Breast epithelium (tissue), 4 donors: ENCODE data around the gene CLASP2. TPM values are rescaled to one million over a fixed set of nuclear protein-coding genes. Genes with fewer than 3 reads are reported as not detected.

Experiments
- DNase-seq, 2 donors: peaks; one replicate each; pipeline ENCODE4 v3.0.0-alpha.2; 2019; ENCODE audit warnings: low spot score in 2 of 2
- H3K27ac ChIP-seq, 2 donors: fragments of 200-600 bp; sonication (generic) in 1 of 2; one replicate each; pipeline ENCODE4 v1.5.1; 2016 to 2019; ENCODE audit warnings: mild to moderate bottlenecking in 1 of 2
- H3K27me3 ChIP-seq, 2 donors: fragments of 200-600 bp; sonication (generic) in 1 of 2; one replicate each; pipeline versions ENCODE4 v1.5.1 to v1.6.0; 2017 to 2019; ENCODE audit warnings: control low read depth in 1 of 2, mild to moderate bottlenecking in 1 of 2
- H3K36me3 ChIP-seq: fragments of 200-600 bp; one replicate; pipeline ENCODE4 v1.5.1; 2019
- H3K4me1 ChIP-seq, 2 donors: fragments of 200-600 bp; sonication (generic); one replicate each; pipeline ENCODE4 v1.5.1; 2016 to 2019; ENCODE audit warnings: control low read depth in 1 of 2
- H3K4me3 ChIP-seq, 3 donors: fragments of 200-600 bp; sonication (generic); 1 replicate in 2 of 3; 2 replicates in 1 of 3; pipeline ENCODE4 v1.5.1; 2016 to 2019; ENCODE audit warnings: mild to moderate bottlenecking in 3 of 3, moderate library complexity in 2 of 3
- H3K9me3 ChIP-seq, 2 donors: fragments of 200-600 bp; sonication (generic) in 1 of 2; one replicate each; pipeline ENCODE4 v1.5.1; 2016 to 2019; ENCODE audit warnings: control low read depth in 1 of 2
- CTCF ChIP-seq, 3 donors: fragments of 450-650 bp; IDR thresholded peaks; one replicate each; pipeline ENCODE4 v1.5.1; 2016 to 2017; ENCODE audit warnings: antibody characterized with exemption in 3 of 3, mild to moderate bottlenecking in 3 of 3, moderate library complexity in 3 of 3
- POLR2A ChIP-seq: fragments of 450-650 bp; IDR thresholded peaks from one replicate; pipeline ENCODE4 v1.6.1; 2016; ENCODE audit warnings: antibody characterized with exemption, mild to moderate bottlenecking, moderate library complexity
- POLR2AphosphoS5 ChIP-seq, 3 donors: sonication (generic); formaldehyde crosslinking; IDR thresholded peaks; one replicate each; pipeline ENCODE4 v1.6.1; 2017; ENCODE audit warnings: antibody characterized with exemption in 3 of 3
- intact Hi-C: fragments of 100-400 bp; cut with DNase I; formaldehyde crosslinking; loops from one replicate; pipeline ENCODE4 v1.15.1; 2023; ENCODE audit warnings: low total_unique reads
- total RNA-seq, 3 donors: library from RNA; depleted of rRNA; stranded (reverse); fragments of >200 nt; gene quantifications; one replicate each; pipeline ENCODE4 v1.1.0, GENCODE V29; 2016

The CLASP2 gene
- total RNA-seq, 3 donors from 2014 or later, result 57.1 to 108 (median 86.9) TPM

GRCh38 chr3:33694944-33695343 is 23.1 kb downstream of the CLASP2 start:
- TF ChIP-seq POLR2A, result no peak
- TF ChIP-seq POLR2AphosphoS5 (IDR thresholded peaks at IDR 0.05), result no peak
- no peak for TF ChIP-seq CTCF (IDR thresholded peaks at IDR 0.05)
- H3K36me3 ChIP-seq, result no peaks in the 10 kb centered on the region
- H3K27me3 ChIP-seq, result no peaks in the 10 kb centered on the region
- H3K9me3 ChIP-seq, result no peaks in the 10 kb centered on the region
- no peak for DNase-seq
- H3K4me1 ChIP-seq, result no peaks in the 10 kb centered on the region
- H3K27ac ChIP-seq, result no peak overlapping the region
- intact Hi-C loops, result no loop called here
- H3K4me3 ChIP-seq, result no peak overlapping the region

- no peaks in the 10 kb centered on the region for H3K27me3 ChIP-seq
Observed at GRCh38 chr3:33690341-33690740, 27.7 kb downstream of the CLASP2 start.

GRCh38 chr3:33687406-33688010 is 30.5 kb downstream of the CLASP2 start:
- no peak for DNase-seq
- H3K27me3 ChIP-seq, result no peaks in the 10 kb centered on the region
- TF ChIP-seq CTCF (IDR thresholded peaks at IDR 0.05), result no peak
- TF ChIP-seq POLR2AphosphoS5 (IDR thresholded peaks at IDR 0.05), result no peak
- TF ChIP-seq POLR2A, result no peak
- intact Hi-C loops, result no loop called here
- H3K36me3 ChIP-seq, result no peaks in the 10 kb centered on the region
- no peaks in the 10 kb centered on the region for H3K9me3 ChIP-seq
- H3K27ac ChIP-seq, result no peak overlapping the region
- H3K4me3 ChIP-seq, result no peak overlapping the region
- H3K4me1 ChIP-seq, result no peaks in the 10 kb centered on the region

More at GRCh38 chr3:33690341-33690740, 27.7 kb downstream of the CLASP2 start:
- no peak overlapping the region for H3K4me3 ChIP-seq
- H3K36me3 ChIP-seq, result no peaks in the 10 kb centered on the region
- no peak overlapping the region for H3K27ac ChIP-seq
- H3K9me3 ChIP-seq, result no peaks in the 10 kb centered on the region
- intact Hi-C loops, result no loop called here
- H3K4me1 ChIP-seq, result no peaks in the 10 kb centered on the region
- DNase-seq, result no peak
- TF ChIP-seq CTCF (IDR thresholded peaks at IDR 0.05) (no peak), POLR2A (no peak), POLR2AphosphoS5 (IDR thresholded peaks at IDR 0.05) (no peak)

GRCh38 chr3:33682770-33683169 is 35.3 kb downstream of the CLASP2 start:
- H3K27ac ChIP-seq, result no peak overlapping the region
- H3K4me3 ChIP-seq, result no peak overlapping the region
- no peaks in the 10 kb centered on the region for H3K36me3 ChIP-seq
- no peak for TF ChIP-seq POLR2A
- no peak for TF ChIP-seq POLR2AphosphoS5 (IDR thresholded peaks at IDR 0.05)
- no peak for TF ChIP-seq CTCF (IDR thresholded peaks at IDR 0.05)
- H3K27me3 ChIP-seq, result no peaks in the 10 kb centered on the region
- intact Hi-C loops, result no loop called here
- H3K4me1 ChIP-seq, result no peaks in the 10 kb centered on the region
- H3K9me3 ChIP-seq, result peaks cover 0 to 4% of the 10 kb centered on the region in 2 donors
- DNase-seq, result no peak

GRCh38 chr3:33681667-33682066 is 36.4 kb downstream of the CLASP2 start:
- Histone ChIP-seq H3K4me3 (no peak overlapping the region), H3K9me3 (peaks cover 0 to 4% of the 10 kb centered on the region in 2 donors), H3K27me3 (no peaks in the 10 kb centered on the region), H3K4me1 (no peaks in the 10 kb centered on the region), H3K36me3 (no peaks in the 10 kb centered on the region), H3K27ac (no peak overlapping the region)
- no peak for DNase-seq
- intact Hi-C loops, result no loop called here
- TF ChIP-seq POLR2A, result no peak
- no peak for TF ChIP-seq POLR2AphosphoS5 (IDR thresholded peaks at IDR 0.05)
- TF ChIP-seq CTCF (IDR thresholded peaks at IDR 0.05), result no peak
